Left lung (tissue), 10 donors: ENCODE data around the gene GDNF. TPM values are rescaled to one million over a fixed set of nuclear protein-coding genes. Genes with fewer than 3 reads are reported as not detected.
A peak's percentile ranks its signal among the peaks of the same experiment; 100 is the strongest.

Experiments
- ATAC-seq: fragments of 200-7000 bp; cut with Tn5 transposase; one replicate; pipeline ENCODE4 v1.9.1; 2020; ENCODE audit warnings: moderate library complexity
- DNase-seq, 4 donors: peaks; one replicate each; pipeline ENCODE4 v3.0.0-alpha.2; 2013 to 2020
- H3K27ac ChIP-seq, 2 donors: fragments of 200-600 bp; sonication (generic) in 1 of 2; one replicate each; pipeline versions ENCODE4 v1.5.0 to v1.8.0; 2020 to 2021
- H3K27me3 ChIP-seq, 2 donors: fragments of 200-600 bp; sonication (generic) in 1 of 2; one replicate each; pipeline versions ENCODE4 v1.5.0 to v1.8.0; 2020 to 2021
- H3K36me3 ChIP-seq, 2 donors: fragments of 200-600 bp; sonication (generic) in 1 of 2; one replicate each; pipeline versions ENCODE4 v1.5.0 to v1.8.0; 2020 to 2021
- H3K4me1 ChIP-seq, 2 donors: fragments of 200-600 bp; one replicate each; pipeline ENCODE4 v1.8.0; 2021
- H3K4me3 ChIP-seq, 2 donors: fragments of 200-600 bp; sonication (generic) in 1 of 2; one replicate each; pipeline versions ENCODE4 v1.5.0 to v1.8.0; 2020 to 2021; ENCODE audit warnings: mild to moderate bottlenecking in 1 of 2
- H3K9me3 ChIP-seq, 2 donors: fragments of 200-600 bp; sonication (generic) in 1 of 2; one replicate each; pipeline versions ENCODE4 v1.5.0 to v1.8.0; 2020 to 2021
- intact Hi-C, 2 donors: fragments of 100-400 bp; cut with DNase I; formaldehyde crosslinking; loops; one replicate each; pipeline versions ENCODE4 v1.11.2 to v1.14.2; 2022
- polyA plus RNA-seq, 6 donors: library from polyadenylated mRNA; unstranded; fragments of 120-200 nt; gene quantifications; one replicate each; pipeline ENCODE4 v1.2.1, GENCODE V29; 2013; ENCODE audit not compliant: insufficient read length in 6 of 6
- total RNA-seq, 2 donors: library from RNA; stranded (reverse); fragmentation: NEBNext Ultra II Directional; extraction: Animal tissue kit (Norgen Biotek cat#: 25700); gene quantifications; one replicate each; pipeline ENCODE4 v1.2.1, GENCODE V29; 2021
- TF ChIP-seq, protein P1 (sequence below), 2 donors: fragments of 200-600 bp; sonication (generic) in 1 of 2; IDR thresholded peaks; one replicate each; pipeline versions ENCODE4 v1.5.0 to v1.8.0; 2021; ENCODE audit warnings: antibody characterized with exemption in 2 of 2
- donor health status: DM: no; HTN: yes; CAD: no.
- donor health status: DM: no; HTN: no; CAD: no.

GDNF gene
- total and polyA plus RNA-seq, 8 donors: 0.06 to 0.17 (median 0.07) TPM; not detected in 4

DNA sequence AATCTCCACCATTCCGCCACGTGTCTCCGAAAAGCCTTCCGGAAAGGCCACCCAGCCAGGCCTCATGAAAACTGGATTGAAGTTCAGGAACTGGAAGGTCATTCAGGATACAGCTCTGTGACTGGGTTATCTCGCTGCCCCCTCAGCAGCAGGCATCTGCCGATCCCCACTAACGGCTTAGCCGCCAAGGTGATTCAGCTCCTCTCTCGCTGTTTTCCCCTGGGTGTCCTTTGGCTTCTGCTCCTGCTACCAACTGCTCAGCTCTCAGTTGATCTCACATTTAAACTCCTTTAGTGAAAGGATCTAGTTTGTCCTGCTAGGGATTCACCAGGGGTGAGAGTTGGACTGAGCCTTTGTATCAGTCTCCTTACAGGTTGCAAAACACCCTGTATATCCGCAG lies 2.2 kb upstream of the GDNF start:
- Histone ChIP-seq H3K4me3 (no peak overlapping the region), H3K9me3 (no peaks in the 10 kb centered on the region), H3K36me3 (no peaks in the 10 kb centered on the region), H3K4me1 (peaks cover 10 to 33% of the 10 kb centered on the region in 2 donors), H3K27me3 (peaks cover 67 to 90% of the 10 kb centered on the region in 2 donors), H3K27ac (no peak overlapping the region)
- DNase-seq: no peak
- intact Hi-C loops: no loop called here
- no peak for ATAC-seq
- TF ChIP-seq, protein P1, sequence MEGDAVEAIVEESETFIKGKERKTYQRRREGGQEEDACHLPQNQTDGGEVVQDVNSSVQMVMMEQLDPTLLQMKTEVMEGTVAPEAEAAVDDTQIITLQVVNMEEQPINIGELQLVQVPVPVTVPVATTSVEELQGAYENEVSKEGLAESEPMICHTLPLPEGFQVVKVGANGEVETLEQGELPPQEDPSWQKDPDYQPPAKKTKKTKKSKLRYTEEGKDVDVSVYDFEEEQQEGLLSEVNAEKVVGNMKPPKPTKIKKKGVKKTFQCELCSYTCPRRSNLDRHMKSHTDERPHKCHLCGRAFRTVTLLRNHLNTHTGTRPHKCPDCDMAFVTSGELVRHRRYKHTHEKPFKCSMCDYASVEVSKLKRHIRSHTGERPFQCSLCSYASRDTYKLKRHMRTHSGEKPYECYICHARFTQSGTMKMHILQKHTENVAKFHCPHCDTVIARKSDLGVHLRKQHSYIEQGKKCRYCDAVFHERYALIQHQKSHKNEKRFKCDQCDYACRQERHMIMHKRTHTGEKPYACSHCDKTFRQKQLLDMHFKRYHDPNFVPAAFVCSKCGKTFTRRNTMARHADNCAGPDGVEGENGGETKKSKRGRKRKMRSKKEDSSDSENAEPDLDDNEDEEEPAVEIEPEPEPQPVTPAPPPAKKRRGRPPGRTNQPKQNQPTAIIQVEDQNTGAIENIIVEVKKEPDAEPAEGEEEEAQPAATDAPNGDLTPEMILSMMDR (IDR thresholded peaks at IDR 0.05): no peak

GRCh38 chr5:37841203-37841602 lies 1.4 kb upstream of the GDNF start:
- Histone ChIP-seq H3K4me3 (no peak overlapping the region), H3K4me1 (peaks cover 18 to 42% of the 10 kb centered on the region in 2 donors), H3K27me3 (peaks cover 76 to 98% of the 10 kb centered on the region in 2 donors), H3K9me3 (no peaks in the 10 kb centered on the region), H3K27ac (no peak overlapping the region), H3K36me3 (no peaks in the 10 kb centered on the region)
- DNase-seq: no peak
- intact Hi-C loops: no loop called here
- no peak for ATAC-seq
- TF ChIP-seq, protein P1 (IDR thresholded peaks at IDR 0.05): no peak

DNA sequence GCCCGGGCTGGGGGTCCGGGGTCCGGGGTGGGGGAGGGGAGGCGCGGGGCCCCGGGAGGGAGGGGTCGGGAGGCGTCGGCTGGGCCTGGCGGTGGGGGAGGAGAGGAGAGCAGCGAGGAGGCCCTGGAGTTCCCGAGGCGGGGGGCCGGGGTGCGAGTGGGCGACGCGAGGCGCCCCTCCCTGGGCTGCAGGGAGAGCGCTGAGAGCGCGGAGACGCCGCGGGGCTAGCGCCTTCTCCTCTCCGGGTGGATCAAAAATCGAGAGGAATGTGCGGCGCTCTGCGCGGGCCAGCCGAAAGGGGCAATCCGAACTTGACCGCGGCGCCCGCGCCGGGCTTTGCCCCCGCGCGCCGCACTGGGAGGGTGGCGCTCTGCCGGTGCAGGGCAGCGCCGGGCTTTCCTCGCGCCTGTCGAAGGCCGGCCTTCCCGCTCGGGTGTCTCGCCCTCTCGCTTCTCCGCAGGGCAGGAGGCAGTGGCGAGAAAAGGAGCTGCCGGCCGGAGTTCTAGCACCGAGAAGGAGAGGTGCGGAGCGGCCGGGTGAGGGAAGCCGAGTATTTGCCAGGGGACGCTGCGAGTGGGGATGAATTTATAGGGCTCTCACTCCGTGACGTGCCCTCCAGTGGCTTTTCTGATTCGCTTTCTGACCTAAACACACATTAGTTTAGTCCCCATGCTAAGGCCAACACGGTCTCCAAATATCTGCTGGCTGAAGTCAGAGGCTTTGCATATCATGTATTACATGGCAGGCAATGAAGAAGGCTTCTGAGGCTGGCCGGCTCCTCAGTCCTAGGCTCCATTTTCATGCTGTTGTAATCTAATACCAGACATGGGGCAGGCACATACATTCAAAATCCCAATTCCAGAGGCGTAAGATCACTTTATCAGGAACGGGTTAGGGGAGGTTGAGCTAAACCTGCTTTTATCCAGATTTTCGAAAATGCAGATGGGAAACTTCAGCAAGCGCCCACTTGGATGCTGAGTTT lies 503 bp upstream of the GDNF start:
- TF ChIP-seq, protein P1 (IDR thresholded peaks at IDR 0.05): no peak
- Histone ChIP-seq H3K4me3 (peak overlapping the region; percentile 18 to 19), H3K9me3 (no peaks in the 10 kb centered on the region), H3K4me1 (peaks cover 19 to 42% of the 10 kb centered on the region in 2 donors), H3K36me3 (no peaks in the 10 kb centered on the region), H3K27me3 (peaks cover 84 to 100% of the 10 kb centered on the region in 2 donors), H3K27ac (no peak overlapping the region)
- intact Hi-C loops: no loop called here
- peak in 1 of 4 donors; percentile 79 for DNase-seq
- ATAC-seq: peak; percentile 49

GRCh38 chr5:37838933-37839341 lies 904 bp downstream of the GDNF start:
- Histone ChIP-seq H3K4me1 (peaks cover 19 to 48% of the 10 kb centered on the region in 2 donors), H3K36me3 (no peaks in the 10 kb centered on the region), H3K27ac (no peak overlapping the region), H3K9me3 (no peaks in the 10 kb centered on the region), H3K4me3 (no peak overlapping the region), H3K27me3 (peaks cover 91 to 100% of the 10 kb centered on the region in 2 donors)
- DNase-seq (no peak), ATAC-seq (no peak)
- TF ChIP-seq, protein P1 (IDR thresholded peaks at IDR 0.05): no peak
- intact Hi-C loops: loop anchor here in 1 of 2 donors (5.0 kb wide), 1 partner anchor 353 kb away; no protein-coding TSS in a partner anchor
